HEK293 (cell line): ENCODE data around the gene EVI2B.

Experiments
- CTCF ChIA-PET: fragments of 350-600 bp; formaldehyde crosslinking; extraction: SDS; loops from one replicate; lab custom pipeline; 2021; ENCODE audit warnings: antibody characterized with exemption; lab: Yijun Ruan, JAX
- POLR2A ChIA-PET: fragments of 300-600 bp; formaldehyde crosslinking; extraction: SDS; loops from one replicate; lab custom pipeline; 2020; ENCODE audit warnings: antibody characterized with exemption, inconsistent platforms; lab: Yijun Ruan, JAX
- H3K27ac ChIP-seq: fragments of 200-500 bp; sonication (Bioruptor generic); 2 replicates; pipeline ENCODE4 v1.5.1; 2014; ENCODE audit warnings: low read depth, low read length, control low read depth, inconsistent platforms; ENCODE audit errors: extremely low read depth
- H3K36me3 ChIP-seq, 2 experiments: fragments of 200-500 bp in 1 of 2; sonication (Bioruptor generic) in 1 of 2; 1 replicate in 1 of 2; 2 replicates in 1 of 2; pipeline ENCODE4 v1.5.1; 2014 to 2017; ENCODE audit warnings: inconsistent platforms in 2 of 2, low read length in 2 of 2; ENCODE audit not compliant: control insufficient read depth in 2 of 2, insufficient read depth in 1 of 2
- H3K4me1 ChIP-seq: fragments of 200-500 bp; sonication (Bioruptor generic); 2 replicates; pipeline ENCODE4 v1.5.1; 2014; ENCODE audit warnings: mild to moderate bottlenecking, low read length, inconsistent platforms; ENCODE audit not compliant: control insufficient read depth, insufficient read depth
- H3K4me3 ChIP-seq: 2 replicates; pipeline ENCODE4 v1.5.1; 2011; ENCODE audit warnings: low read depth, mild to moderate bottlenecking, control low read depth, low read length, moderate library complexity
- H3K9me3 ChIP-seq: fragments of 200-500 bp; sonication (Bioruptor generic); 2 replicates; pipeline ENCODE4 v1.5.1; 2014; ENCODE audit warnings: low read depth, low read length, inconsistent platforms; ENCODE audit not compliant: control insufficient read depth, insufficient read depth
- PRDM4 ChIP-seq: fragments of 450-650 bp; formaldehyde crosslinking; IDR thresholded peaks from 2 replicates; pipeline ENCODE4 v1.5.1; 2017; ENCODE audit warnings: missing biosample characterization, missing genetic modification characterization
- PRDM6 ChIP-seq: fragments of 450-650 bp; formaldehyde crosslinking; IDR thresholded peaks from 2 replicates; pipeline ENCODE4 v1.5.1; 2017; ENCODE audit warnings: missing biosample characterization, missing genetic modification characterization
- ZEB2 ChIP-seq: fragments of 450-650 bp; formaldehyde crosslinking; IDR thresholded peaks from 2 replicates; pipeline ENCODE4 v1.5.1; 2016; ENCODE audit warnings: missing biosample characterization, missing genetic modification characterization
- ZNF114 ChIP-seq: fragments of 450-650 bp; formaldehyde crosslinking; IDR thresholded peaks from 2 replicates; pipeline ENCODE4 v1.5.0; 2017; ENCODE audit warnings: missing biosample characterization, missing genetic modification characterization
- ZNF302 ChIP-seq: fragments of 450-650 bp; formaldehyde crosslinking; IDR thresholded peaks from 2 replicates; pipeline ENCODE4 v1.5.1; 2016; ENCODE audit warnings: missing biosample characterization, missing genetic modification characterization, low read depth
- ZNF48 ChIP-seq: fragments of 450-650 bp; formaldehyde crosslinking; IDR thresholded peaks from 2 replicates; pipeline ENCODE4 v1.5.1; 2016; ENCODE audit warnings: missing biosample characterization, missing genetic modification characterization
- ZNF610 ChIP-seq: fragments of 450-650 bp; formaldehyde crosslinking; IDR thresholded peaks from 2 replicates; pipeline ENCODE4 v1.5.1; 2016; ENCODE audit warnings: missing biosample characterization, missing genetic modification characterization, borderline replicate concordance
- ZNF639 ChIP-seq: fragments of 450-650 bp; formaldehyde crosslinking; IDR thresholded peaks from 2 replicates; pipeline ENCODE4 v1.5.1; 2016; ENCODE audit warnings: missing biosample characterization, missing genetic modification characterization
- ZNF677 ChIP-seq: fragments of 450-650 bp; IDR thresholded peaks from 2 replicates; pipeline ENCODE4 v1.5.0; 2018; ENCODE audit warnings: missing biosample characterization, mild to moderate bottlenecking, missing genetic modification characterization, moderate library complexity
- ZNF830 ChIP-seq: fragments of 450-650 bp; IDR thresholded peaks from 2 replicates; pipeline ENCODE4 v1.5.0; 2018; ENCODE audit warnings: missing biosample characterization, missing genetic modification characterization, low read depth, mild to moderate bottlenecking, moderate library complexity
- TF ChIP-seq, protein P1 (sequence below): fragments of 450-650 bp; formaldehyde crosslinking; IDR thresholded peaks from 2 replicates; pipeline ENCODE4 v1.5.1; 2017; ENCODE audit warnings: missing biosample characterization, missing genetic modification characterization
- TF ChIP-seq, protein P2 (sequence below): fragments of 450-650 bp; formaldehyde crosslinking; IDR thresholded peaks from 2 replicates; pipeline ENCODE4 v1.5.1; 2016; ENCODE audit warnings: missing biosample characterization, missing genetic modification characterization

The EVI2B gene

DNA sequence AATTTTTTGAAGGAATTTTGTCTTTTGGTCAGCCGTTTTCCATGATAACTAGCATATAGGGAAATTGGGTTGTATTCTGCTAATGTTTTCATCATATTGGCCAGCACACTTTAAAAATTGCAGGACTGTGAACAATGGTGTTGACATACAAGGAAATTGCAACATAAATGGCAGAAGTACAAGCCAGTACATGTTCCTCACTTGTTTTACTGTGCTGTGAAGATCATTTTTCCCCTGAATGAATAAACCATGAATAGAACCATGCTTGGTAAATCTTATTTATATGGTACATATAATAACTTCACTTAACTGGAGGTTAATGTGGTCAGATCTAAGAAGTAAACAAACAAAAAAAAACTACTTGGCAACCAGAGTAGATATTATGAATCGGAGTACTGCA lies 39.6 kb downstream of the EVI2B start (continued):
- TF ChIP-seq ZNF610 (tag by site-specific recombination) (no peak), ZNF114 (no peak), ZNF302 (tag by site-specific recombination) (no peak), ZNF48 (tag by site-specific recombination) (no peak), ZNF639 (no peak), ZEB2 (tag by site-specific recombination) (no peak), PRDM6 (peak; percentile 67), PRDM4 (tag by site-specific recombination) (no peak)
- TF ChIP-seq, protein P1, sequence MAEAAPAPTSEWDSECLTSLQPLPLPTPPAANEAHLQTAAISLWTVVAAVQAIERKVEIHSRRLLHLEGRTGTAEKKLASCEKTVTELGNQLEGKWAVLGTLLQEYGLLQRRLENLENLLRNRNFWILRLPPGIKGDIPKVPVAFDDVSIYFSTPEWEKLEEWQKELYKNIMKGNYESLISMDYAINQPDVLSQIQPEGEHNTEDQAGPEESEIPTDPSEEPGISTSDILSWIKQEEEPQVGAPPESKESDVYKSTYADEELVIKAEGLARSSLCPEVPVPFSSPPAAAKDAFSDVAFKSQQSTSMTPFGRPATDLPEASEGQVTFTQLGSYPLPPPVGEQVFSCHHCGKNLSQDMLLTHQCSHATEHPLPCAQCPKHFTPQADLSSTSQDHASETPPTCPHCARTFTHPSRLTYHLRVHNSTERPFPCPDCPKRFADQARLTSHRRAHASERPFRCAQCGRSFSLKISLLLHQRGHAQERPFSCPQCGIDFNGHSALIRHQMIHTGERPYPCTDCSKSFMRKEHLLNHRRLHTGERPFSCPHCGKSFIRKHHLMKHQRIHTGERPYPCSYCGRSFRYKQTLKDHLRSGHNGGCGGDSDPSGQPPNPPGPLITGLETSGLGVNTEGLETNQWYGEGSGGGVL = no peak

DNA sequence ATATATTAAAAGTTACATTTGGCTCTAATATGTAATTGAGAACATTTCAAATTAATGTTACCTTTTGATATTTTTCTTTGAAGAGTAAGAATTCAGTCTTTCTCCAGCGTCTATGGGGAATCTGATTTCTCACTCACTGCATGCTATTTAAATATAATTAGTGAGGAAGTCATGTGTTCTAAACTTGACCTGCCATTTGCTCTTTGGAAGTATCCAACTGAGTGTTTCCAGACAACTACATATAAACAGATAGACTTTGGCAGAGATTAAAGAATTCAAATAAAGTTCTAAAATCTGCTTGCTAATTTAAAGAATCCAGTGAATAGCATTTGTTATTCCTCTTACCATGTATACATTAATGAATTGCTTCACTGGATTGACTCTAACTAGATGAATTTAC lies 40.3 kb downstream of the EVI2B start:
- Histone ChIP-seq H3K4me1 (peaks cover 7% of the 10 kb centered on the region), H3K9me3 (no peaks in the 10 kb centered on the region), H3K36me3 (peaks cover 28 to 41% of the 10 kb centered on the region in 2 experiments), H3K4me3 (no peak overlapping the region), H3K27ac (no peak overlapping the region)
- POLR2A ChIA-PET = no interaction called here
- no peak for TF ChIP-seq ZNF677 (tag by site-specific recombination)
- CTCF ChIA-PET = no interaction called here

- peaks cover 7% of the 10 kb centered on the region for H3K4me1 ChIP-seq
- ChIA-PET POLR2A (no interaction called here), CTCF (interaction anchor here (1.0 kb wide), 1 partner anchor 333 kb away, joined by 3 read pairs; no protein-coding TSS in a partner anchor)
- H3K36me3 ChIP-seq = peaks cover 27 to 44% of the 10 kb centered on the region in 2 experiments
- TF ChIP-seq ZNF830 (tag by site-specific recombination) = no peak
- TF ChIP-seq, protein P2, sequence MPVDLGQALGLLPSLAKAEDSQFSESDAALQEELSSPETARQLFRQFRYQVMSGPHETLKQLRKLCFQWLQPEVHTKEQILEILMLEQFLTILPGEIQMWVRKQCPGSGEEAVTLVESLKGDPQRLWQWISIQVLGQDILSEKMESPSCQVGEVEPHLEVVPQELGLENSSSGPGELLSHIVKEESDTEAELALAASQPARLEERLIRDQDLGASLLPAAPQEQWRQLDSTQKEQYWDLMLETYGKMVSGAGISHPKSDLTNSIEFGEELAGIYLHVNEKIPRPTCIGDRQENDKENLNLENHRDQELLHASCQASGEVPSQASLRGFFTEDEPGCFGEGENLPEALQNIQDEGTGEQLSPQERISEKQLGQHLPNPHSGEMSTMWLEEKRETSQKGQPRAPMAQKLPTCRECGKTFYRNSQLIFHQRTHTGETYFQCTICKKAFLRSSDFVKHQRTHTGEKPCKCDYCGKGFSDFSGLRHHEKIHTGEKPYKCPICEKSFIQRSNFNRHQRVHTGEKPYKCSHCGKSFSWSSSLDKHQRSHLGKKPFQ (tag by site-specific recombination) = no peak
- H3K27ac ChIP-seq = no peak overlapping the region
- no peak overlapping the region for H3K4me3 ChIP-seq
- no peaks in the 10 kb centered on the region for H3K9me3 ChIP-seq
Observed at GRCh38 chr17:31272803-31273202, 41.1 kb downstream of the EVI2B start.
